Measurements from ENCODE around the gene FBXO5.

DNA sequence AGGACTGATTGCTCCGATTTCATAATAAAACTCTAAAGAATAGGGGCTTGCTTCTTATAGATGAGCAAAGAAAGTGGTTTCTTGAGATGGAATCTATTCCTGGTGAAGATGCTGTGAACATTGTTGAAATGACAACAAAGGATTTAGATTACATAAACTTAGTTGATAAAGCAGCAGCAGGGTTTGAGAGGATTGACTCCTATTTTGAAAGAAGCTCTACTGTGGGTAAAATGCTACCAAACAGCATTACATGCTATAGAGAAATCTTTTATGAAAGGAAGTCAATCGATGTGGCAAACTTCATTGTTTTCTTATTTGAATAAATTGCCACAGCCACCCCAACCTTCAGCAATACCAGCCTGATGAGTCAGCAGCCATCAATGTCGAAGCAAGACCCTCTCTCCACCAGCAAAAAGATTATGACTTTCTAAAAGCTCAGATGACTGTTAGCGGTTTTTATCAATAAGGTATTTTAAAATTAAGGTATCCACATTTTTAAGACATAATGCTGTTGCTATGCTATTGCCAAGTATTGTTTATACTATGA, 32.3 kb upstream of the FBXO5 start:
- TF ChIP-seq, protein P1, sequence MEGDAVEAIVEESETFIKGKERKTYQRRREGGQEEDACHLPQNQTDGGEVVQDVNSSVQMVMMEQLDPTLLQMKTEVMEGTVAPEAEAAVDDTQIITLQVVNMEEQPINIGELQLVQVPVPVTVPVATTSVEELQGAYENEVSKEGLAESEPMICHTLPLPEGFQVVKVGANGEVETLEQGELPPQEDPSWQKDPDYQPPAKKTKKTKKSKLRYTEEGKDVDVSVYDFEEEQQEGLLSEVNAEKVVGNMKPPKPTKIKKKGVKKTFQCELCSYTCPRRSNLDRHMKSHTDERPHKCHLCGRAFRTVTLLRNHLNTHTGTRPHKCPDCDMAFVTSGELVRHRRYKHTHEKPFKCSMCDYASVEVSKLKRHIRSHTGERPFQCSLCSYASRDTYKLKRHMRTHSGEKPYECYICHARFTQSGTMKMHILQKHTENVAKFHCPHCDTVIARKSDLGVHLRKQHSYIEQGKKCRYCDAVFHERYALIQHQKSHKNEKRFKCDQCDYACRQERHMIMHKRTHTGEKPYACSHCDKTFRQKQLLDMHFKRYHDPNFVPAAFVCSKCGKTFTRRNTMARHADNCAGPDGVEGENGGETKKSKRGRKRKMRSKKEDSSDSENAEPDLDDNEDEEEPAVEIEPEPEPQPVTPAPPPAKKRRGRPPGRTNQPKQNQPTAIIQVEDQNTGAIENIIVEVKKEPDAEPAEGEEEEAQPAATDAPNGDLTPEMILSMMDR (IDR thresholded peaks at IDR 0.05), result no peak
- TF ChIP-seq POLR2A (IDR thresholded peaks at IDR 0.05), result no peak
- TF ChIP-seq POLR2AphosphoS5 (IDR thresholded peaks at IDR 0.05), result no peak

Data from transverse colon (tissue), 4 donors.